Hepatocyte (in vitro differentiated cells): Measurements from ENCODE around the gene THSD4. TPM values are rescaled to one million over a fixed set of nuclear protein-coding genes. Genes with fewer than 3 reads are reported as not detected.

ENCODE experiments used
- DNase-seq: peaks from one replicate; pipeline ENCODE4 v3.0.0-alpha.2; 2016; ENCODE audit warnings: low spot score
- H2AFZ ChIP-seq: fragments of 200-600 bp; sonication (generic); 2 replicates; pipeline ENCODE4 v1.6.0; 2016; ENCODE audit warnings: antibody characterized with exemption, mild to moderate bottlenecking
- H3K27ac ChIP-seq: fragments of 200-600 bp; sonication (generic); 2 replicates; pipeline ENCODE4 v1.5.1; 2016; ENCODE audit warnings: mild to moderate bottlenecking
- H3K27me3 ChIP-seq: fragments of 200-600 bp; sonication (generic); 2 replicates; pipeline ENCODE4 v1.6.1; 2016
- H3K36me3 ChIP-seq: fragments of 200-600 bp; sonication (generic); replicated peaks from 2 replicates; pipeline ENCODE4 v1.5.1; 2016; ENCODE audit warnings: low read depth; ENCODE audit not compliant: insufficient read depth
- H3K4me1 ChIP-seq: fragments of 200-600 bp; sonication (generic); 2 replicates; pipeline ENCODE4 v1.5.1; 2016; ENCODE audit warnings: mild to moderate bottlenecking, moderate library complexity; ENCODE audit not compliant: insufficient read depth
- H3K4me2 ChIP-seq: fragments of 200-600 bp; sonication (generic); 2 replicates; pipeline ENCODE4 v1.6.0; 2016
- H3K4me3 ChIP-seq: fragments of 200-600 bp; sonication (generic); 2 replicates; pipeline ENCODE4 v1.5.1; 2016; ENCODE audit warnings: mild to moderate bottlenecking
- H3K79me2 ChIP-seq: fragments of 200-600 bp; sonication (generic); 2 replicates; pipeline ENCODE4 v1.6.0; 2017; ENCODE audit warnings: mild to moderate bottlenecking
- H3K9me2 ChIP-seq: fragments of 200-600 bp; sonication (generic); replicated peaks from 2 replicates; pipeline ENCODE4 v1.6.0; 2017; ENCODE audit warnings: mild to moderate bottlenecking; ENCODE audit not compliant: insufficient read depth
- H3K9me3 ChIP-seq: fragments of 200-600 bp; sonication (generic); 2 replicates; pipeline ENCODE4 v1.5.1; 2016; ENCODE audit warnings: low read depth, mild to moderate bottlenecking
- H4K20me1 ChIP-seq: fragments of 200-600 bp; sonication (generic); 2 replicates; pipeline ENCODE4 v1.6.0; 2016; ENCODE audit warnings: mild to moderate bottlenecking; ENCODE audit not compliant: insufficient read depth, poor library complexity, severe bottlenecking
- CTCF ChIP-seq: fragments of 200-600 bp; sonication (generic); IDR thresholded peaks from 2 replicates; pipeline ENCODE4 v1.5.1; 2016; ENCODE audit warnings: antibody characterized with exemption, mild to moderate bottlenecking; ENCODE audit not compliant: poor library complexity
- EZH2 ChIP-seq: fragments of 200-600 bp; sonication (generic); IDR thresholded peaks from 2 replicates; pipeline ENCODE4 v1.6.1; 2016; ENCODE audit warnings: antibody characterized with exemption, mild to moderate bottlenecking, borderline replicate concordance
- EZH2phosphoT487 ChIP-seq: fragments of 200-600 bp; sonication (generic); IDR thresholded peaks from one replicate; pipeline ENCODE4 v1.6.1; 2018; ENCODE audit warnings: antibody characterized with exemption, mild to moderate bottlenecking, low read depth, moderate library complexity; ENCODE audit not compliant: unreplicated experiment, severe bottlenecking
- WGBS: methylation state at CpG from one replicate; pipeline ENCODE4 v1.1.6; 2016; ENCODE audit warnings: low lambda C conversion rate; ENCODE audit errors: missing lambda C conversion rate; 5-methylcytosine and 5-hydroxymethylcytosine counted together
- polyA plus RNA-seq: library from polyadenylated mRNA; unstranded; fragments of >200 nt; fragmentation: Nextera tagmentation; extraction: Ambion mirVana; gene quantifications from 2 replicates; pipeline ENCODE4 v1.2.1, GENCODE V29; 2016
- total RNA-seq: library from RNA; depleted of rRNA; stranded (reverse); fragments of >200 nt; gene quantifications from 2 replicates; pipeline ENCODE4 v1.2.3, GENCODE V29; 2014

THSD4 gene
- total and polyA plus RNA-seq, 2 experiments from 2014 or later = 4.3 to 7.0 TPM

- no peaks in the 10 kb centered on the region for H3K9me3 ChIP-seq
- H4K20me1 ChIP-seq = no peaks in the 10 kb centered on the region
- 99% methylated on average over 9 of the region's 9 CpGs for WGBS
- no peaks in the 10 kb centered on the region for H3K27me3 ChIP-seq
- H3K36me3 ChIP-seq = no peaks in the 10 kb centered on the region
- no peaks in the 10 kb centered on the region for H3K9me2 ChIP-seq
- H3K4me3 ChIP-seq = no peak overlapping the region
- DNase-seq = no peak
- H2AFZ ChIP-seq = no peak overlapping the region
- TF ChIP-seq CTCF = no peak
- no peak for TF ChIP-seq EZH2
- TF ChIP-seq EZH2phosphoT487 = no peak
- no peaks in the 10 kb centered on the region for H3K4me1 ChIP-seq
- no peak overlapping the region for H3K27ac ChIP-seq
- no peaks in the 10 kb centered on the region for H3K79me2 ChIP-seq
- no peak overlapping the region for H3K4me2 ChIP-seq
Measured at GRCh38 chr15:71650603-71651002, 535.3 kb downstream of the THSD4 start.

DNA sequence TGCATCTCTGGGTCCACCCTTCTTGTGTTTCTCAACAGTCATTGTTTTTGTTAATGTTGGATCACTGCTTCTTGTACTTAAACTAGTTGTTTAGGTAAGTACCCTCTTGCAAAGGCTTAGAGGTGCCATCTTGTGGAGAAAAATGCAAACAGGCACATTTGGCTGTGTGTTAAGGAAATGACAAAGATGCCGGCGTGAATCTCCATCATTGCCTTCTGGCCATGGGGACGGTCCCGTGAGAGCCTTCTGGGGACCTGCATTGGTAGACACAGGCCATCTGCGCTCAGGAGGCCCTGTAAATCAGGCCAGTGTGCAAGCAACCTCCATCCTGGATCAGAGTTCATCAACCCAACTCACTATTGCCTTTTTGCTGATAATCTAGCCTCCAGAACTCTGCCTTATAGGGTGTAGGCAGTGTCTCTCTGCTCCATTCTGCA lies 536.5 kb downstream of the THSD4 start:
- H3K9me3 ChIP-seq = no peaks in the 10 kb centered on the region
- H4K20me1 ChIP-seq = no peaks in the 10 kb centered on the region
- H3K4me2 ChIP-seq = no peak overlapping the region
- no peak overlapping the region for H2AFZ ChIP-seq
- H3K9me2 ChIP-seq = no peaks in the 10 kb centered on the region
- H3K4me3 ChIP-seq = no peak overlapping the region
- no peak overlapping the region for H3K27ac ChIP-seq
- 32% methylated on average over 5 of the region's 5 CpGs for WGBS
- peak; percentile 65 for DNase-seq
- no peaks in the 10 kb centered on the region for H3K36me3 ChIP-seq
- TF ChIP-seq EZH2phosphoT487 = no peak
- TF ChIP-seq EZH2 = no peak
- TF ChIP-seq CTCF = peak; percentile 84
- H3K27me3 ChIP-seq = no peaks in the 10 kb centered on the region
- no peaks in the 10 kb centered on the region for H3K79me2 ChIP-seq
- no peaks in the 10 kb centered on the region for H3K4me1 ChIP-seq

DNA sequence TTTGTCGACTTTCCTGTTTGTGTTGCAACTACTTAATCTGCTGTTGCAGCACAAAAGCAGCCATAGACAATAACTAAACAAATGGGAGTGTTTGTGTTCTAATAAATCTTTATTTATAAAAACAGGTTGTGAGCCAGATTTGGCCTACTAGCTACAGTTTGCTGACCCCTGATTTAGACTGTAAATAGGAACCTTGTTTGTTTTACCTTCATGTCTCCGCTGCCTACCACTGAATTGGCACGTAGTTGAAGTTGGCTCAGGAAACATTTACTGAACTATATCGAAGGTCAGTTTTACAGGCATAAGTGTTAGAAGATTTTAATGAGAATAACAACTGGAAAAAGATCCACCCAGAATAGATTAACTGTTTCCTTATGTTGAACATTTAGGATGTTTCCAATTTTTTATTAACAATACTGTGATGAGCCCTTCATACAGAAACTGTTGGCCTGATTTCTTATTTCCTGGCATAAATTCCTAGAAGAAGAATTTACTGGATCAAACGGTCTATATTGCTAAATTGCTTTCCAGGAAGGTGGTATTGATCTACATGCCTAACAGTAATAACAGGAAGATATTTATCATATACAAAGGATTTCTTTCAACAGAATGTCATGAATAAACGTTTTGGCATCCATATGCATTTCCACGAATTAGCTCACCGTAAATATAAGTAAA lies 538.9 kb downstream of the THSD4 start:
- H3K4me1 ChIP-seq = no peaks in the 10 kb centered on the region
- WGBS = 68% methylated on average over 8 of the region's 8 CpGs

More for the DNA sequence above, 538.9 kb downstream of the THSD4 start:
- no peaks in the 10 kb centered on the region for H3K36me3 ChIP-seq
- H4K20me1 ChIP-seq = no peaks in the 10 kb centered on the region
- TF ChIP-seq CTCF = no peak
- TF ChIP-seq EZH2phosphoT487 = no peak
- no peak for TF ChIP-seq EZH2
- H3K79me2 ChIP-seq = no peaks in the 10 kb centered on the region
- no peaks in the 10 kb centered on the region for H3K27me3 ChIP-seq
- H3K4me3 ChIP-seq = no peak overlapping the region
- no peak overlapping the region for H2AFZ ChIP-seq
- H3K4me2 ChIP-seq = no peak overlapping the region
- H3K9me3 ChIP-seq = no peaks in the 10 kb centered on the region
- no peak for DNase-seq
- H3K9me2 ChIP-seq = no peaks in the 10 kb centered on the region
- no peak overlapping the region for H3K27ac ChIP-seq
